Measurements from ENCODE around the gene TMED7.

The TMED7 gene

GRCh38 chr5:115573133-115573532 is 52.7 kb downstream of the TMED7 start:
- H2AFZ ChIP-seq (ENCODE audit: low read depth, low read length) = no peak overlapping the region
- H3K27me3 ChIP-seq (ENCODE audit: insufficient read depth, low read length) = no peaks in the 10 kb centered on the region
- H3K9me3 ChIP-seq (ENCODE audit: low read length) = no peaks in the 10 kb centered on the region
- peaks cover 19% of the 10 kb centered on the region for H3K4me1 ChIP-seq (ENCODE audit: insufficient read depth, low read length)
- no peak overlapping the region for H3K4me3 ChIP-seq (ENCODE audit: low read length)
- H3K36me3 ChIP-seq (ENCODE audit: insufficient read depth, low read length) = no peaks in the 10 kb centered on the region

- Histone ChIP-seq H2AFZ (ENCODE audit: low read depth, low read length) (no peak overlapping the region), H3K27me3 (ENCODE audit: insufficient read depth, low read length) (no peaks in the 10 kb centered on the region), H3K4me3 (ENCODE audit: low read length) (no peak overlapping the region), H3K4me1 (ENCODE audit: insufficient read depth, low read length) (peaks cover 19% of the 10 kb centered on the region), H3K9me3 (ENCODE audit: low read length) (no peaks in the 10 kb centered on the region), H3K36me3 (ENCODE audit: insufficient read depth, low read length) (no peaks in the 10 kb centered on the region)
Measured at GRCh38 chr5:115571441-115571878, 54.4 kb downstream of the TMED7 start.

GRCh38 chr5:115568668-115569067 is 57.2 kb downstream of the TMED7 start:
- Histone ChIP-seq H3K27me3 (ENCODE audit: insufficient read depth, low read length) (no peaks in the 10 kb centered on the region), H3K4me1 (ENCODE audit: insufficient read depth, low read length) (peaks cover 19% of the 10 kb centered on the region), H3K9me3 (ENCODE audit: low read length) (no peaks in the 10 kb centered on the region), H2AFZ (ENCODE audit: low read depth, low read length) (no peak overlapping the region), H3K4me3 (ENCODE audit: low read length) (no peak overlapping the region), H3K36me3 (ENCODE audit: insufficient read depth, low read length) (no peaks in the 10 kb centered on the region)

- Histone ChIP-seq H3K36me3 (ENCODE audit: insufficient read depth, low read length) (no peaks in the 10 kb centered on the region), H2AFZ (ENCODE audit: low read depth, low read length) (no peak overlapping the region), H3K4me3 (ENCODE audit: low read length) (no peak overlapping the region), H3K9me3 (ENCODE audit: low read length) (no peaks in the 10 kb centered on the region), H3K27me3 (ENCODE audit: insufficient read depth, low read length) (no peaks in the 10 kb centered on the region), H3K4me1 (ENCODE audit: insufficient read depth, low read length) (no peaks in the 10 kb centered on the region)
Measured at GRCh38 chr5:115565233-115565632, 60.6 kb downstream of the TMED7 start.

Measured in neuron (in vitro differentiated cells).